ENCODE measurements around the gene TPCN1.

TPCN1 gene

GRCh38 chr12:113347107-113347506 lies 125.8 kb downstream of the TPCN1 start:
- DNase-seq, result no peak

GRCh38 chr12:113347892-113348291 lies 126.6 kb downstream of the TPCN1 start:
- no peak for DNase-seq

Measured in islet precursor cell (in vitro differentiated cells).